BE2C (cell line): Measurements from ENCODE around the gene SOD3.

Experiments used
- DNase-seq: peaks from one replicate; pipeline ENCODE4 v3.0.0-alpha.2; 2020
- H3K27me3 ChIP-seq: fragments of 250-450 bp; sonication (Bioruptor Pico); 2 replicates; pipeline ENCODE4 v1.5.1; 2020; ENCODE audit warnings: mild to moderate bottlenecking
- H3K36me3 ChIP-seq: fragments of 250-450 bp; sonication (Bioruptor Pico); 2 replicates; pipeline ENCODE4 v1.5.1; 2020; ENCODE audit warnings: mild to moderate bottlenecking
- H3K4me1 ChIP-seq: fragments of 250-450 bp; sonication (Bioruptor Pico); 2 replicates; pipeline ENCODE4 v1.5.1; 2020
- H3K4me3 ChIP-seq: 2 replicates; pipeline ENCODE4 v1.5.1; 2011; ENCODE audit warnings: low read depth, low read length
- H3K9me3 ChIP-seq: fragments of 250-450 bp; sonication (Bioruptor Pico); 2 replicates; pipeline ENCODE4 v1.5.1; 2020
- TF ChIP-seq, protein P1 (sequence below): IDR thresholded peaks from 2 replicates; pipeline ENCODE4 v1.5.1; 2012; ENCODE audit warnings: mild to moderate bottlenecking, low read depth, low read length

SOD3 gene

GRCh38 chr4:24816797-24817196 lies 21.4 kb downstream of the SOD3 start:
- DNase-seq: no peak
- Histone ChIP-seq H3K4me1 (no peaks in the 10 kb centered on the region), H3K27me3 (no peaks in the 10 kb centered on the region; the same call in 1 of the 2 replicates), H3K36me3 (no peaks in the 10 kb centered on the region), H3K4me3 (no peak overlapping the region), H3K9me3 (no peaks in the 10 kb centered on the region)
- TF ChIP-seq, protein P1, sequence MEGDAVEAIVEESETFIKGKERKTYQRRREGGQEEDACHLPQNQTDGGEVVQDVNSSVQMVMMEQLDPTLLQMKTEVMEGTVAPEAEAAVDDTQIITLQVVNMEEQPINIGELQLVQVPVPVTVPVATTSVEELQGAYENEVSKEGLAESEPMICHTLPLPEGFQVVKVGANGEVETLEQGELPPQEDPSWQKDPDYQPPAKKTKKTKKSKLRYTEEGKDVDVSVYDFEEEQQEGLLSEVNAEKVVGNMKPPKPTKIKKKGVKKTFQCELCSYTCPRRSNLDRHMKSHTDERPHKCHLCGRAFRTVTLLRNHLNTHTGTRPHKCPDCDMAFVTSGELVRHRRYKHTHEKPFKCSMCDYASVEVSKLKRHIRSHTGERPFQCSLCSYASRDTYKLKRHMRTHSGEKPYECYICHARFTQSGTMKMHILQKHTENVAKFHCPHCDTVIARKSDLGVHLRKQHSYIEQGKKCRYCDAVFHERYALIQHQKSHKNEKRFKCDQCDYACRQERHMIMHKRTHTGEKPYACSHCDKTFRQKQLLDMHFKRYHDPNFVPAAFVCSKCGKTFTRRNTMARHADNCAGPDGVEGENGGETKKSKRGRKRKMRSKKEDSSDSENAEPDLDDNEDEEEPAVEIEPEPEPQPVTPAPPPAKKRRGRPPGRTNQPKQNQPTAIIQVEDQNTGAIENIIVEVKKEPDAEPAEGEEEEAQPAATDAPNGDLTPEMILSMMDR: no peak

- Histone ChIP-seq H3K4me3 (no peak overlapping the region), H3K9me3 (no peaks in the 10 kb centered on the region), H3K4me1 (no peaks in the 10 kb centered on the region), H3K27me3 (no peaks in the 10 kb centered on the region; the same call in 1 of the 2 replicates), H3K36me3 (no peaks in the 10 kb centered on the region)
- DNase-seq: no peak
- TF ChIP-seq, protein P1: no peak
Observed at GRCh38 chr4:24820541-24820940, 25.2 kb downstream of the SOD3 start.

DNA sequence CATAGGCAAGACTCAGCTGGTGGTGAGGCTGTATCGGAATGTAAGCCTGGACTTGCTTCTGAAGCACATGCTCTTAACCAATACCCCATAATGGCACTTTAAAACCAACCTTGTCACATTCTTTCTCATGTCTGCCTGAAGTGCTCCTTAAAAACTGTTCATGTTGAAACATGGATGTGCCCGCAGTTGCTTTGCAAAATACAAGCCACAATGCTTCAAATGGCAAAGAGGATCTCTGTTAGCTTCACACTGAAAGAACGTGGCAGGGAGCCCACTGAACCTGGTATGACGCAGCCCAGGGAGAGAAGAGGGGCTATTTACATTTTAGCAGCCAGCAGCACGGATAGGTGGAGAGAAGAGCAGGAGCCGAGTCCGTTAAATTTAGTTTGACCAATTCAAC lies 29.3 kb downstream of the SOD3 start:
- TF ChIP-seq, protein P1: no peak
- Histone ChIP-seq H3K27me3 (no peaks in the 10 kb centered on the region; the same call in 1 of the 2 replicates), H3K4me3 (no peak overlapping the region), H3K4me1 (no peaks in the 10 kb centered on the region), H3K36me3 (no peaks in the 10 kb centered on the region), H3K9me3 (no peaks in the 10 kb centered on the region)
- no peak for DNase-seq

DNA sequence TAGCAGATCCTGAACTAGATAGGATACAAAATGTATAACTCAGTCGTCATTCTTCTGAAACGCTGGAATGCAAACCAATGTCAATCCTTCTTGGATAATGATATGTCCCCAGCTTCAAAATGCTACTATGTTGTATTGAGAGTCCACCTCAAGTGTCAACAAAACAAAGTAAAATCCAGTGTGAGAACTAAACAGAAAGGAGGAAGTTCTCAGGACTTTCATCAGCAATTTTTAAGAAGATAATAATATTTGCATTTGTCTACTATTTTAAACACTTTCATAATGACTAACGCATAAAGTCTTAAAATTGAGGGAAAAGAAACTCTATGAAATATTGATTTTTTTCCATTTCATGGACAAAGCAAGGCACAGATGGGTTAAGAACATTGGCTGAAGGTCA lies 36.3 kb downstream of the SOD3 start:
- no peaks in the 10 kb centered on the region for H3K4me1 ChIP-seq
- no peaks in the 10 kb centered on the region for H3K9me3 ChIP-seq
- DNase-seq: no peak
- no peaks in the 10 kb centered on the region for H3K36me3 ChIP-seq
- H3K4me3 ChIP-seq: no peak overlapping the region
- TF ChIP-seq, protein P1: no peak
- no peaks in the 10 kb centered on the region for H3K27me3 ChIP-seq

DNA sequence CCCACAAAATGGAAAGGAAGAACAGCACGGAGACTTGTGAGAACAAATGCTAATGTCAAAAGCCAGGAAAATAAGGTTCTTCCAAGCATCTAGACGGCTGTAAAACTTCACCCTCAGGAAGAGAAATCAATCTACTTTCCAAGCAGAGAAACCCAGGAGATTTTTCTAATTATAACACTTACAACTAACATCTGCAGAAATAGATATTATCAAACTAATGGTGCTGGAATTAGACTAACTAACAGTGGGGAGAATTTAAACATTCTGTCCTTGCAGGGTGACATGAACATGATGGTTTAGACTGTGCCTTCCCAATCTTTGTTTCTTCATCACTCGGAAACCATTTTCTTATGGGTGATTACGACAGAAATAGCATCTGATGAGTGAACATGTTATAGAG lies 40.3 kb downstream of the SOD3 start:
- H3K27me3 ChIP-seq: no peaks in the 10 kb centered on the region
- DNase-seq: no peak
- TF ChIP-seq, protein P1: no peak
- no peaks in the 10 kb centered on the region for H3K4me1 ChIP-seq
- no peak overlapping the region for H3K4me3 ChIP-seq
- H3K36me3 ChIP-seq: no peaks in the 10 kb centered on the region
- H3K9me3 ChIP-seq: no peaks in the 10 kb centered on the region

DNA sequence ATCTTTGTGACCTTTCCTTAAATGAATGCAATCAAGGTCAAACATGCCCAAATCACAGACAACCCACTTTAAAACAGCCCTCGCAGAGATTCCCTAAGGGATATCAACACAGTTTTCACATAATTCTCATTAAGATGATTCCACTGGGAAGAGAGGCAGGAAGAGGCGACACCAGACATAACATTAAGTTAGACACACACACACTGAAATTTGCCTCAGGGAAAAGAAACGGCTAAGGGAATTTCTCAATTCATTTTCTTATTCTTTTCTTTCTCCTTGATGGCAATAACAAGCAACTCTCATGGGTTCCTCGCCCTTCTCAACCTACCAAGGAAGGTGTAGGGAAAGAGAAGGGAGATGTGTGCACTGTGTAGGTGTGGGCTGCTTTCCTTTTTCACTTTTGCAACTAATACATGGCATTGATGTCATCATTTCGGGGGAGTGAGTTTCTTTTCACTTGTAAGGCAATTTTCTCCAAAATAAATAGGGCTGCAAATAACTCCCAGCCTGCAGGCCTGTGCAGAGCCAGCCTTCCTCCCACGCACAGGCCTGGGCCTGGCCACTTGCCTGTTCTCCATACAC lies 41.4 kb downstream of the SOD3 start:
- TF ChIP-seq, protein P1: no peak
- Histone ChIP-seq H3K36me3 (no peaks in the 10 kb centered on the region), H3K4me1 (no peaks in the 10 kb centered on the region), H3K4me3 (no peak overlapping the region), H3K9me3 (no peaks in the 10 kb centered on the region), H3K27me3 (no peaks in the 10 kb centered on the region)
- DNase-seq: no peak
